AML-193 (cell line): ENCODE results near the gene ZNF800.

ENCODE experiments used
- DNase-seq, 2 experiments: peaks; one replicate each; lab custom pipeline; 2025; lab: John Stamatoyannopoulos, UW

The ZNF800 gene

DNA sequence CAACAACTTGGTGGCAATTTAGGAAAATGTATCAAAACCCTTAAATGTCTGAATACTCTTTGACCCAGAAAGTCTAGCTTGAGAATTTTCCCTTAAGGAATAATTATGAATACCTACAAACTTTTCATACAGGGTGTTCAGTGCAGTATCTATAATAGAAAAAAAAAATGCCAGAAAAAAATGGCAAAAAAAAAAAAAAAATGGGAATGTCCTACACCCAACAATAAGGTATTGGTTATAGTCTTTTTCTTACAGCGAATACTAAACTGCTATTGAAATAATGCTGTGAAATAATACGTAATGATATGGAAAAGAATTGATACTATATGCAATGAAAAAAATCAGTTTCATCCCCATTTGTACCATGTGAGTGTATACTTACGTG, 44.3 kb downstream of the ZNF800 start:
- no peak for DNase-seq

DNA sequence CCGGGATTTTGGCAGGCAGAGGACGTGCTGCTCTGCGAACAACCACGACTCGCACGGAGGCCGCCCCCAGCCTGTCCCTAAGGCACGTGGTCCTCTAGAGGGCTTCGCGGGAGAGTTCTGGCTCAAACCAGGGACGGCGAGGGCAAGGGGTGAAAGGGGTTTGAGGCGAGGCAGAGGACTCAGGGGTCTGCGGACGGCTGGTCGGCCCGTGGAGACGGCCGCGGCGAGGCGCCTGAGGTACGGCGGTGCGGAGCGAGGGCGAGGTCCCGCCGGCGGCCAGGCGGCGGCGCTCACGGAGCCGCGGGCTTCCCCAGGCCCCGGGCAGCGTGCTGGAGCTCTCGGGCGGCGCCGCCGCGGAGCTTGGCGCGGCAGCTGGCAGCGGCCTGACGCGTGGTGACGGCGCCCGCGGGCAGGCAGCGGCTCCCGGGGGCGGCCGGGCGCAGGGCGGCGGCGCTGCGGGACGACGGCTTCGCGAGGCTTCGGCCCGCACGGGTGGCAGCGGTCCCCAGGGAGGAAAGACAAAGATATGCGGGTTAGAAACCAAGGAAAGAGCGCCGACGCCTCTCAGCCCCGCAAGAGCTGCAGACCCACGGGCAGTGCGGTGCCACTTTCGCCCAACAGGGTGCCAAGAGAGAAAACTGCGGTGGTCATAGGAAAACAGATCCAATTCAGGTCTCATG, 44.8 kb downstream of the ZNF800 start:
- DNase-seq, result peak; percentile 61 to 65

DNA sequence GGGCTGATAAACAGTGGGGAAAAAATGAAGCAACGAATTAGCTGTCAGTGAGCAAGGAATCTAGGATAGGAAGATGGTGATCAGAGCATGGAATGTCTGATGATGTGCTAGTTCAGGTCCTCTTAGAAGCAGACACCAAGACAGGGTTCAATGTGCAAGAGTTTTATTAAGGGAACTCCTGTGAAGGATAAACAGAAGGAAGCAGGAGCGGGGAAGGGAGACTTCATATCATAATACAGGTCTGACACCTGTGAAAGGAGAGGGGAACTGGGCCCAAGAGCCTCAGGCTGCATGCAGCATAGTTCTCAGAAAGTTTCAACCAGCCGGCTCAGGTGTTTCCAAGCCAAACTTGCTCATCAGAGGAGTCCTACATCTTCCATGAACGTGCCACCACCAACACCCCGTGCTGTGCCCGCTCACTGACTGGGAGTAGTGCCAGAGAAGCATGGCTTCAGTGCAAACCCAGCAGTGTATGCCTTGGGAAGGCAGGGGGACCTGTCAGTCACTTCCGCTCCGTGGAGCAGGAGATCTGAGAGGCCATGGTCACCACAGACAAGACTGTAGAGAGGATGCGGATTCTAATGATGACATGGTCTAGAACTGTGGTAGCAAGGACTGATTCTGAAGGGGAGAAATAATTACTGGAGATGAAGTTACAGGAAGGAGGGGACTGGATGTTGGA, 45.8 kb downstream of the ZNF800 start:
- DNase-seq, result no peak

DNA sequence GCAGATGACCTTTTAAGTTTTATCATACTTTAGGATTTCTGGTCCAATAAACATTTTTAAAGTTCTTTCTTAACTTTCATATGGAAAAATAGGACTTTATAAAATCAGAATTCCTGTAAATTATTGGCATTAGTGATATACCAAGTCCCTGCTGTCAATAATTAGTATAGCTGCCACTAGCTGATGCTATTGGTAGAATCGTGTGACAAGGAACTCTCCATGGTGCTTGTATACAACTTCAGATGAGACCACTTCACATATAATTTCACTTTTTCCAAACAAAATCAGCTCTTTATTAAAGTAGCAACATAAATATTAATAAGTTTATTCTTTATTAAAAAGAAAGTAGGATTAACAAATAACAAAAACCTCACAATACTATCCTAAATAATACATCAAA, 49.9 kb downstream of the ZNF800 start:
- DNase-seq, result no peak

DNA sequence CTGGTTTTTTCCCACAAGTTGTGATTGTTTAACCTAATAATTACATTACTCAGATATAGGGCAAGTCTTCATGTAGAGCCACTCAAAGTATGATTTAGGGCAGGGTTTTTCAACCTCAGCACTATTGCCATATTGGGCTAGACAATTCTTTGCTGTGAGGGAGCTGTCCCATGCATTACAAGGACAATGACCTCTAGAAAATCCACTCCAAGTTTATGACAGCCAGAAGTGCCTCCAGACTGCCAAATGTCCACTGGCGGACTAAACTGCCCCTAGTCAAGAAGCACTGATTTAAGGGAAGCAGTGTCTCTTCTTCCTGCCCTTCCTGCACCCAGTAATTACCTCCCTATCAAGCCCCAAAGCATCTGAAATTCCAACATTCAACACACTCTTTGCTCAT, 54.4 kb downstream of the ZNF800 start:
- DNase-seq, result no peak

DNA sequence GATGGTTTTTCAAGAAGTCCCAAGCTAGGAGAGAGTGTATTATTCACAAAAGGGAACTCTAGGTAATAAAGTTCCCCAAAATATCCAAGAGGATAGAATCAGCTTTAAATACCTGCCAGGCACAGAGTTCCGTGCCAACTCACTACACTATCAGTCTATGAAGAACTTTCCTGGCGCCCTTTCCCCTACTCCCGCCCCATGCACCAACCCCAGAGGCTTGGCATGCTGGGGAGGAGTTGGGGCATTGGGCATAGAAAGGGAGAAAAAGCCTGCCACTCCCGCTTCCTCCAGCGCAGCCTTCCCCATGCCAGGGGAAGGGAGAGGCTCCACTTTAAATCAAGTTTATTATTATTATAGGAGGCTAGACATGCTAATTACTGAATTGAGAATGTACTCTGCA, 54.9 kb downstream of the ZNF800 start:
- no peak for DNase-seq

DNA sequence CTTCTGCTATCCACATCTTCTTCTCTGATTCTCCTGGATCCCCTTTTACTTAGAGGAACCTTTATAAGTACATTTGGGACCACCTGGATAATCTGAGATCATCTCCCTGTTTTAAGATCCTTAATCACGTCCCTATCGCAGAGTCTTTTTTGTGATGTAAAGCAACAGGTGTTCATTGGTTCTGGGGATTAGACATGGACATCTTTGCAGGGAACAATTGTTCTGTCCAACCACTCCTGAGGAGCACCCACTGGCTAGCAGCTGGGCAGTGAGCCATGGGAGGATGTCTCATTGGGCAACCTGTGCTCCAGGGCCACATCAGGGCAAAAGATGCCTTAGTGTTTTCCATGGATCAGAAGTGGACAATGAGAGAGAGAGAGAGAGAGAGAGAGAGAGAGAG, 56.0 kb downstream of the ZNF800 start:
- no peak for DNase-seq

DNA sequence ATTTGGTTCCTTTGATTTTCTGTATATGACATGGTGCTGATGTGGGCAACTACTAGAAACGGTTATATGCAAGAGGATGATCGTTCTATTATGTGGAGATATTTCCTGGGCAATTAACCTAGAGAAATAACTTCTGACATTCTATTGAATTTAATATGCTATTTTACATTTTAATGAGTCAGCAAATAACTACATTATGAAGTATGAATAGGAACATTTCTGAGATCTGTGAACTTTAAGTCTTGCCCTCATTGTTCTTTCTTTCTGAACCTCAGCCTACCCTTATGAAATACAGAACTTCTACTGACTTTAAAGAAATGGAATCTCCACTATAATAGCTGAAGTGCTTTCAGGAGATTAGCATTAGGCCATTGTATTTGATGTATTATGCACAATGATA, 59.6 kb downstream of the ZNF800 start:
- DNase-seq, result no peak

DNA sequence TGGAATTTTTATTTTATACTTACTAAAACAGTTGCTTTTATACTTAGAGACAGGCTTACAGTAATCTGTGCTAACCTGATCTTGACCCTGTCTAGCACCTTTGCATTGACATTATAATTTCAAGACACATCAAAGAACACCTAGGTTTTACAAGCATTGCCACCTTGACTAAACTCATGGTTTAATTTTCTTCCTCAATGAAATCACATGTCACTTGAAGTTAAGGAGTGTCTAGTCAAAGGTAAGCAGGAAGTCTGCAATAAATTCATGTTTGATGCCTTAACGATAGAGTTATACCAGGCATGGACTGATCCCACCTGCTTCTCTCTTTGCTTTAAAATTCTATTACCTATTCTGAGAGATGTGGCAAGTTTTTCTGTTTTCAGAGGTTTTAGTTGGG, 62.4 kb downstream of the ZNF800 start:
- DNase-seq, result no peak

DNA sequence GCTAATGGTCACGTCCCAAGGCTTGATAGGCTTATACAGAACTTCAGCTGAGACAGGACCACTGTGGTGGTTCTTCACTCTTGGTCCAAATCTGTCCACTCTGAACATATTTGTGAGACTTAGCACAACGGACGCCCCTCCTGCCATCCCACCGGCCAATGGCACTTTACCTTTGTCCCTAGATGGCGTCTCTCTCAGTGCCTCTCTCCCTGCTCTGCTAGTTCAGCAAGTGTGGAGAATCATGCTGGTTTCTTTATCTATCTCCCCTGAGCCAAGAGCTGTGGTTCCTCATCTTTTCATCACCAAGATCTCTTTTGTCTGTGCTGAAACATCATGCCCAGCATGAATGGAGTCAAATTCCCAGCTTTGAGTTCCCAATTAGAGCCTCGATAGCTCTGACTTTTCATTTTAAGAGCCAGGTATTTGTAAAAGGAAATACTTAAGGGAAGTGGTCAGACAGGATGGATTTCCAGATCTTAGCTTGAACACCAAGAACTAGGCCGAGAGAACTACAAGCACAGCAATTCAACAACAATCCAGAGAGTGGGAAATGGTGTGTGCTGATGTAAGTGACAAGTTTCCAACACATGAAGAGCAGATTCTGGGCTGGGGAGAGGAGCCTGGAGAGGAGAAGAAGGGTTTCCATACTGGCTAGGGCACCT, 69.5 kb downstream of the ZNF800 start:
- DNase-seq, result no peak

DNA sequence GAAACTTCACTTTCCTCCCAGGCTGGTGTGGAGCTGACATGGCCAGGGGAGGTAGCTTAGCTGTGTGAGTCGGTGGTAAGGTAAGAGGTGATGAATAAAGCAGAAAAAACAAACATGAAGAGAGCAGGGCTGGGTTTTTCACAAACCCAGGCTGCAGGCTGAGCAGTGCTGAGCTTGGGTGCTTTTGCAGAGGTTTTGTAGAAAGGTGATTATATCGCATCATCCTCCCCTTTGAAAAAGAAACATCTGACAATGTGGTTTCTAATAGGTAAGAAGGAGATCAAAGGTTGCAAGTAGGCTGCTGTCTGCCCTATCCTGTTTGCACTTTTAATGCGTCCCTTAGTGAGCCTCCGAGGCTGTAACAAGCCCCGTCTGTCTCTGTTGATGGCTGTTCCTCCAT, 70.2 kb downstream of the ZNF800 start:
- DNase-seq, result no peak

DNA sequence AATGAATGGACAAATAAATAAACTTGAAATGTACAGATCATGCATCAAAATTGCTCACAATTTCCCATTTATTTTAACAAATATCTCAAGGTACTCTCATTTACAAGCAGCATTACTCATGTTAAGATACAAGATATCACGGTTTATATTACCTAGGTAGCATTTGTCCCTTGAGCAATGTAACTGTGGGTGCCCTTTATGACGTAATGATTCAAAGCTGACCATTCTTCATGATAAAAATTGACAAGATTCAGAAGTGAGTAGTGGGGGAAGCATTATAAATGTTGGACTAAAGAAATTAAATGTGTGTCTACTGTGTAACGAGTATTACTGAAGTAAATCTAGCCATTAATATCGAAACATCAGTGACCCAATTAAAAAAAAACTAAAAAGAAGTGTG, 71.5 kb downstream of the ZNF800 start:
- DNase-seq, result no peak
